GM12801 (cell line): ENCODE results near the gene SV2B.

Experiments used
- CTCF ChIP-seq: IDR thresholded peaks from one replicate; pipeline ENCODE4 v1.5.1; 2011; ENCODE audit warnings: control low read depth; ENCODE audit not compliant: insufficient read length; ENCODE audit errors: extremely low read depth

Gene SV2B

GRCh38 chr15:91270747-91271146 lies 170.7 kb downstream of the SV2B start:
- no peak for TF ChIP-seq CTCF

GRCh38 chr15:91271565-91272153 lies 171.6 kb downstream of the SV2B start:
- TF ChIP-seq CTCF: no peak

- TF ChIP-seq CTCF: no peak
Observed at GRCh38 chr15:91275844-91276243, 175.8 kb downstream of the SV2B start.

- no peak for TF ChIP-seq CTCF
Observed at GRCh38 chr15:91278951-91279350, 178.9 kb downstream of the SV2B start.

- no peak for TF ChIP-seq CTCF
Observed at GRCh38 chr15:91279486-91279885, 179.4 kb downstream of the SV2B start.

GRCh38 chr15:91281947-91282346 lies 181.9 kb downstream of the SV2B start:
- no peak for TF ChIP-seq CTCF

- TF ChIP-seq CTCF: no peak
Observed at GRCh38 chr15:91282486-91282885, 182.4 kb downstream of the SV2B start.
